Neural crest cell (in vitro differentiated cells): ENCODE data around the gene TFB1M. TPM values are rescaled to one million over a fixed set of nuclear protein-coding genes. Genes with fewer than 3 reads are reported as not detected.

Experiments used
- DNase-seq: peaks from one replicate; pipeline ENCODE4 v3.0.0; 2021; ENCODE audit warnings: low read depth, mixed read lengths, low spot score
- H3K27ac Mint-ChIP-seq: one replicate; pipeline ENCODE4 v1.8.0; 2021; ENCODE audit warnings: mild to moderate bottlenecking, mixed read lengths; ENCODE audit not compliant: unreplicated experiment
- H3K27me3 Mint-ChIP-seq: 2 replicates; pipeline ENCODE4 v1.8.0; 2021; ENCODE audit warnings: low read depth, mild to moderate bottlenecking, mixed read lengths
- H3K36me3 Mint-ChIP-seq: 2 replicates; pipeline ENCODE4 v1.8.0; 2021; ENCODE audit warnings: low read depth, mild to moderate bottlenecking, mixed read lengths
- H3K4me1 Mint-ChIP-seq: 2 replicates; pipeline ENCODE4 v1.8.0; 2021; ENCODE audit warnings: mixed read lengths
- H3K4me3 Mint-ChIP-seq: one replicate; pipeline ENCODE4 v1.8.0; 2021; ENCODE audit warnings: mild to moderate bottlenecking, mixed read lengths
- H3K9me3 Mint-ChIP-seq: 2 replicates; pipeline ENCODE4 v1.8.0; 2021; ENCODE audit warnings: mixed read lengths
- total RNA-seq: library from RNA; stranded (reverse); gene quantifications from 2 replicates; pipeline ENCODE4 v1.2.1, GENCODE V29; 2021
- TF ChIP-seq, protein P1 (sequence below): fragments of 200-600 bp; sonication (generic); conservative IDR thresholded peaks from 2 replicates; pipeline ENCODE4 v1.5.0; 2021; ENCODE audit warnings: antibody characterized with exemption, mild to moderate bottlenecking

TFB1M gene
- total RNA-seq, 1 donor from 2014 or later: 26.8 TPM

- Mint-ChIP-seq H3K36me3 (peaks cover 13% of the 10 kb centered on the region), H3K27me3 (no peaks in the 10 kb centered on the region), H3K4me3 (no peak overlapping the region), H3K4me1 (peaks cover 12% of the 10 kb centered on the region), H3K27ac (peak overlapping the region; percentile 8), H3K9me3 (no peaks in the 10 kb centered on the region)
- no peak for DNase-seq
- TF ChIP-seq, protein P1, sequence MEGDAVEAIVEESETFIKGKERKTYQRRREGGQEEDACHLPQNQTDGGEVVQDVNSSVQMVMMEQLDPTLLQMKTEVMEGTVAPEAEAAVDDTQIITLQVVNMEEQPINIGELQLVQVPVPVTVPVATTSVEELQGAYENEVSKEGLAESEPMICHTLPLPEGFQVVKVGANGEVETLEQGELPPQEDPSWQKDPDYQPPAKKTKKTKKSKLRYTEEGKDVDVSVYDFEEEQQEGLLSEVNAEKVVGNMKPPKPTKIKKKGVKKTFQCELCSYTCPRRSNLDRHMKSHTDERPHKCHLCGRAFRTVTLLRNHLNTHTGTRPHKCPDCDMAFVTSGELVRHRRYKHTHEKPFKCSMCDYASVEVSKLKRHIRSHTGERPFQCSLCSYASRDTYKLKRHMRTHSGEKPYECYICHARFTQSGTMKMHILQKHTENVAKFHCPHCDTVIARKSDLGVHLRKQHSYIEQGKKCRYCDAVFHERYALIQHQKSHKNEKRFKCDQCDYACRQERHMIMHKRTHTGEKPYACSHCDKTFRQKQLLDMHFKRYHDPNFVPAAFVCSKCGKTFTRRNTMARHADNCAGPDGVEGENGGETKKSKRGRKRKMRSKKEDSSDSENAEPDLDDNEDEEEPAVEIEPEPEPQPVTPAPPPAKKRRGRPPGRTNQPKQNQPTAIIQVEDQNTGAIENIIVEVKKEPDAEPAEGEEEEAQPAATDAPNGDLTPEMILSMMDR: no peak
Observed at GRCh38 chr6:155291291-155291690, 23.0 kb downstream of the TFB1M start.

- H3K36me3 Mint-ChIP-seq: peaks cover 13% of the 10 kb centered on the region
- TF ChIP-seq, protein P1: no peak
Observed at GRCh38 chr6:155290491-155290890, 23.8 kb downstream of the TFB1M start.

DNA sequence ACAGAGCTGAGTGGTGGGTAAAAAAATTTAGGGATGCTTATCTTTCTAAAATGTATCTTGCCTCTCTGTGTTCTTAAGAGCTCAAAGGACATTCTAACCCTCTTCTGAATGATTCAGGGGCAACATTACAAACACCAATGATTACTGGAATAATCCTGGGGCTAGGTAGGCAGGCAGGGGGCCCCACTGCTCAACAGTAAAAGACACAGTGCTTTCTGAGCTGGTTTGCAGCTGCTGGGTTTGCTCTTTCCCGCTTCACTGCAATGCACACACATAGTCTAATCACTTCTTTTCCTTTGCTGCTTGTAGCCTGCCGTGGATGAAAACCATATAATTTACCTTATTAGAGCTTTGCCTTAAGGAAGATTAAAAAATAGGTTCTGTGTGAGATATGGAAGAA is 26.5 kb downstream of the TFB1M start:
- no peak overlapping the region for H3K4me3 Mint-ChIP-seq
- no peaks in the 10 kb centered on the region for H3K27me3 Mint-ChIP-seq
- H3K36me3 Mint-ChIP-seq: peaks cover 13% of the 10 kb centered on the region
- H3K9me3 Mint-ChIP-seq: no peaks in the 10 kb centered on the region
- TF ChIP-seq, protein P1: no peak
- no peak overlapping the region for H3K27ac Mint-ChIP-seq
- H3K4me1 Mint-ChIP-seq: peaks cover 12% of the 10 kb centered on the region
- DNase-seq: no peak

More at GRCh38 chr6:155290491-155290890, 23.8 kb downstream of the TFB1M start:
- H3K4me3 Mint-ChIP-seq: no peak overlapping the region
- H3K27me3 Mint-ChIP-seq: no peaks in the 10 kb centered on the region
- H3K9me3 Mint-ChIP-seq: no peaks in the 10 kb centered on the region
- peaks cover 12% of the 10 kb centered on the region for H3K4me1 Mint-ChIP-seq
- peak overlapping the region; percentile 21 for H3K27ac Mint-ChIP-seq
- DNase-seq: no peak

- TF ChIP-seq, protein P1: no peak
- H3K27ac Mint-ChIP-seq: no peak overlapping the region
- peaks cover 16% of the 10 kb centered on the region for H3K4me1 Mint-ChIP-seq
- no peaks in the 10 kb centered on the region for H3K27me3 Mint-ChIP-seq
- H3K9me3 Mint-ChIP-seq: no peaks in the 10 kb centered on the region
- no peak for DNase-seq
- peaks cover 9% of the 10 kb centered on the region for H3K36me3 Mint-ChIP-seq
- H3K4me3 Mint-ChIP-seq: no peak overlapping the region
Observed at GRCh38 chr6:155284775-155285174, 29.5 kb downstream of the TFB1M start.

- Mint-ChIP-seq H3K9me3 (no peaks in the 10 kb centered on the region), H3K36me3 (peaks cover 10% of the 10 kb centered on the region), H3K4me1 (peaks cover 35% of the 10 kb centered on the region), H3K27me3 (no peaks in the 10 kb centered on the region), H3K4me3 (no peak overlapping the region), H3K27ac (no peak overlapping the region)
- TF ChIP-seq, protein P1: no peak
- no peak for DNase-seq
Observed at GRCh38 chr6:155278319-155279049, 35.8 kb downstream of the TFB1M start.
